ENCODE results near the gene NLGN3.

DNA sequence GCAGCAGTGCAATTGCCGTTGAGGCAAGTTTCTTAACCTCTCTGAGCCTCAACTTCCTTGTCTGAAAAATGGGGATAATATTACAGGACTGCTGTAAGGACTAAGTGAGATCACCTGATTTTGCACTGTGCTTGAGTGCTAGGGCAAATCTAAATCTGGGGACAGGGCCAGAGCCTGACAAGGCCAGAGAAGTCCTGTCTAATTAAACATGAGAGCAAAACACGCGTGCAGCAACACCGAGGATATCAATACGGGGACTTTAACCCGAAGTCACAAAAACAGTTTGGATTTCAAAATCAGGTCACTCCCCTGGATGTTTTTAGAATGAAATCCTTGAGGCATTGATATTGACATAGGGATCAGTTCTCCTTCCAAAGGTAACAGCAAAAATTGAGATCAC lies 72.7 kb downstream of the NLGN3 start:
- TF ChIP-seq EP300 (IDR thresholded peaks at IDR 0.05) (no peak), POLR2AphosphoS5 (IDR thresholded peaks at IDR 0.05) (no peak)
- TF ChIP-seq, protein P1, sequence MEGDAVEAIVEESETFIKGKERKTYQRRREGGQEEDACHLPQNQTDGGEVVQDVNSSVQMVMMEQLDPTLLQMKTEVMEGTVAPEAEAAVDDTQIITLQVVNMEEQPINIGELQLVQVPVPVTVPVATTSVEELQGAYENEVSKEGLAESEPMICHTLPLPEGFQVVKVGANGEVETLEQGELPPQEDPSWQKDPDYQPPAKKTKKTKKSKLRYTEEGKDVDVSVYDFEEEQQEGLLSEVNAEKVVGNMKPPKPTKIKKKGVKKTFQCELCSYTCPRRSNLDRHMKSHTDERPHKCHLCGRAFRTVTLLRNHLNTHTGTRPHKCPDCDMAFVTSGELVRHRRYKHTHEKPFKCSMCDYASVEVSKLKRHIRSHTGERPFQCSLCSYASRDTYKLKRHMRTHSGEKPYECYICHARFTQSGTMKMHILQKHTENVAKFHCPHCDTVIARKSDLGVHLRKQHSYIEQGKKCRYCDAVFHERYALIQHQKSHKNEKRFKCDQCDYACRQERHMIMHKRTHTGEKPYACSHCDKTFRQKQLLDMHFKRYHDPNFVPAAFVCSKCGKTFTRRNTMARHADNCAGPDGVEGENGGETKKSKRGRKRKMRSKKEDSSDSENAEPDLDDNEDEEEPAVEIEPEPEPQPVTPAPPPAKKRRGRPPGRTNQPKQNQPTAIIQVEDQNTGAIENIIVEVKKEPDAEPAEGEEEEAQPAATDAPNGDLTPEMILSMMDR (IDR thresholded peaks at IDR 0.05): no peak
